GM23338 (cell line): ENCODE measurements around the gene PROC. TPM values are rescaled to one million over a fixed set of nuclear protein-coding genes. Genes with fewer than 3 reads are reported as not detected.

Experiments
- ATAC-seq: fragments of 200-7000 bp; cut with Tn5 transposase; 3 replicates; pipeline ENCODE4 v1.9.1; 2020
- DNase-seq: peaks from one replicate; pipeline ENCODE4 v3.0.0-alpha.2; 2015; ENCODE audit warnings: low spot score
- H2AFZ ChIP-seq: fragments of 200-600 bp; sonication (generic); 2 replicates; pipeline ENCODE4 v1.8.0; 2016; ENCODE audit warnings: antibody characterized with exemption, mild to moderate bottlenecking, moderate library complexity
- H3F3A ChIP-seq: fragments of 200-600 bp; sonication (generic); replicated peaks from 2 replicates; pipeline ENCODE4 v1.8.0; 2017; ENCODE audit warnings: antibody characterized with exemption, mixed run types, low read depth
- H3K27ac ChIP-seq: fragments of 200-600 bp; sonication (generic); 2 replicates; pipeline ENCODE4 v1.6.1; 2016; ENCODE audit warnings: low read depth
- H3K27me3 ChIP-seq: fragments of 200-600 bp; sonication (generic); 2 replicates; pipeline ENCODE4 v1.8.0; 2016; ENCODE audit warnings: mild to moderate bottlenecking, mixed run types, moderate library complexity; ENCODE audit not compliant: insufficient read depth
- H3K36me3 ChIP-seq: fragments of 200-600 bp; sonication (generic); 2 replicates; pipeline ENCODE4 v1.8.0; 2016; ENCODE audit warnings: mild to moderate bottlenecking; ENCODE audit not compliant: insufficient read depth
- H3K4me1 ChIP-seq: fragments of 200-600 bp; sonication (generic); 2 replicates; pipeline ENCODE4 v1.8.0; 2016; ENCODE audit warnings: mild to moderate bottlenecking, moderate library complexity; ENCODE audit not compliant: insufficient read depth
- H3K4me2 ChIP-seq: fragments of 200-600 bp; sonication (generic); 2 replicates; pipeline ENCODE4 v1.7.1; 2017; ENCODE audit warnings: mixed run types
- H3K4me3 ChIP-seq: fragments of 200-600 bp; sonication (generic); 2 replicates; pipeline ENCODE4 v1.6.1; 2016; ENCODE audit warnings: mixed run types
- H3K79me2 ChIP-seq: fragments of 200-600 bp; sonication (generic); replicated peaks from 2 replicates; pipeline ENCODE4 v1.8.0; 2017; ENCODE audit warnings: mild to moderate bottlenecking; ENCODE audit not compliant: insufficient read depth
- H3K9me2 ChIP-seq: fragments of 200-600 bp; sonication (generic); 2 replicates; pipeline ENCODE4 v1.8.0; 2017; ENCODE audit not compliant: insufficient read depth
- H4K20me1 ChIP-seq: fragments of 200-600 bp; sonication (generic); replicated peaks from 2 replicates; pipeline ENCODE4 v1.8.0; 2017; ENCODE audit warnings: mild to moderate bottlenecking; ENCODE audit not compliant: insufficient read depth
- H3K27ac Mint-ChIP-seq: 2 replicates; pipeline ENCODE4 v1.8.0; 2020; ENCODE audit warnings: inconsistent platforms, mild to moderate bottlenecking, moderate library complexity, mixed read lengths
- H3K27me3 Mint-ChIP-seq: 3 replicates; pipeline ENCODE4 v1.8.0; 2022; ENCODE audit warnings: low read depth, mild to moderate bottlenecking, moderate library complexity, mixed read lengths, inconsistent platforms; ENCODE audit not compliant: insufficient read depth, poor library complexity
- H3K36me3 Mint-ChIP-seq: 3 replicates; pipeline ENCODE4 v1.8.0; 2021; ENCODE audit warnings: low read depth, mild to moderate bottlenecking, inconsistent platforms, moderate library complexity, mixed read lengths
- H3K4me1 Mint-ChIP-seq: 3 replicates; pipeline ENCODE4 v1.8.0; 2020; ENCODE audit warnings: mild to moderate bottlenecking, inconsistent platforms, mixed read lengths
- H3K4me3 Mint-ChIP-seq: 3 replicates; pipeline ENCODE4 v1.8.0; 2021; ENCODE audit warnings: moderate library complexity, mild to moderate bottlenecking, inconsistent platforms, mixed read lengths
- H3K9me3 Mint-ChIP-seq: 3 replicates; pipeline ENCODE4 v1.8.0; 2020; ENCODE audit warnings: moderate library complexity, mild to moderate bottlenecking, inconsistent platforms, mixed read lengths
- CREB1 ChIP-seq: fragments of 250-450 bp; sonication (Bioruptor Pico); IDR thresholded peaks from 2 replicates; pipeline ENCODE4 v1.5.0; 2020; ENCODE audit warnings: low read depth, mild to moderate bottlenecking, moderate library complexity
- CTCF ChIP-seq, 2 experiments: fragments of 200-600 bp in 1 of 2; sonication (generic) in 1 of 2; conservative IDR thresholded peaks; 2 replicates each; pipeline versions ENCODE4 v1.5.1 to v1.6.1; 2016 to 2017; ENCODE audit warnings: antibody characterized with exemption in 2 of 2, low read depth in 2 of 2, mild to moderate bottlenecking in 2 of 2, moderate library complexity in 1 of 2
- ETS1 ChIP-seq: IDR thresholded peaks from 2 replicates; pipeline ENCODE4 v1.6.1; 2016; ENCODE audit warnings: antibody characterized with exemption
- EZH2 ChIP-seq: fragments of 200-600 bp; sonication (generic); IDR thresholded peaks from one replicate; pipeline ENCODE4 v1.8.0; 2017; ENCODE audit warnings: antibody characterized with exemption, mild to moderate bottlenecking, low read depth; ENCODE audit not compliant: unreplicated experiment
- EZH2phosphoT487 ChIP-seq: fragments of 200-600 bp; sonication (generic); IDR thresholded peaks from one replicate; pipeline ENCODE4 v1.8.1; 2018; ENCODE audit warnings: antibody characterized with exemption; ENCODE audit not compliant: unreplicated experiment
- JUNB ChIP-seq: IDR thresholded peaks from one replicate; pipeline ENCODE4 v1.6.1; 2016; ENCODE audit warnings: antibody characterized with exemption; ENCODE audit not compliant: unreplicated experiment
- NANOG ChIP-seq: IDR thresholded peaks from 2 replicates; pipeline ENCODE4 v1.6.1; 2016; ENCODE audit warnings: antibody characterized with exemption, borderline replicate concordance
- POLR2AphosphoS5 ChIP-seq: IDR thresholded peaks from 2 replicates; pipeline ENCODE4 v1.6.1; 2016; ENCODE audit warnings: antibody characterized with exemption, low read depth
- REST ChIP-seq: IDR thresholded peaks from one replicate; pipeline ENCODE4 v1.6.1; 2018; ENCODE audit warnings: antibody characterized with exemption; ENCODE audit not compliant: unreplicated experiment
- STAT1 ChIP-seq: IDR thresholded peaks from one replicate; pipeline ENCODE4 v1.6.1; 2016; ENCODE audit warnings: antibody characterized with exemption; ENCODE audit not compliant: unreplicated experiment
- ZNF114 ChIP-seq: fragments of 250-450 bp; sonication (Bioruptor Pico); IDR thresholded peaks from 2 replicates; pipeline ENCODE4 v1.5.0; 2020; ENCODE audit warnings: mild to moderate bottlenecking, moderate library complexity
- ZNF331 ChIP-seq: fragments of 250-450 bp; sonication (Bioruptor Pico); IDR thresholded peaks from 2 replicates; pipeline ENCODE4 v1.5.0; 2020; ENCODE audit warnings: low read depth, mild to moderate bottlenecking, moderate library complexity
- ZNF462 ChIP-seq: fragments of 250-450 bp; sonication (Bioruptor Pico); IDR thresholded peaks from 2 replicates; pipeline ENCODE4 v1.5.0; 2020; ENCODE audit warnings: mild to moderate bottlenecking, moderate library complexity
- polyA plus RNA-seq: library from polyadenylated mRNA; unstranded; fragments of >200 nt; fragmentation: Nextera tagmentation; extraction: Ambion mirVana; gene quantifications from 2 replicates; pipeline ENCODE4 v1.2.1, GENCODE V29; 2016
- total RNA-seq: library from RNA; depleted of rRNA; stranded (reverse); fragments of >200 nt; shearing (Covaris generic); gene quantifications from 2 replicates; pipeline ENCODE4 v1.2.3, GENCODE V29; 2014

The PROC gene
- total and polyA plus RNA-seq, 2 experiments from 2014 or later, result 1.7 to 2.4 TPM

- H3K4me1 Mint-ChIP-seq, result peaks cover 21% of the 10 kb centered on the region
- Histone ChIP-seq H3K27me3 (0 out of 2 replicates have a peak, but pooled peaks cover 6% of the 10 kb centered on the region), H3K27ac (no peak overlapping the region), H3K9me2 (no peaks in the 10 kb centered on the region), H3K79me2 (no peaks in the 10 kb centered on the region), H3K4me3 (no peak overlapping the region), H3F3A (peaks cover 4% of the 10 kb centered on the region; the same call in 1 of the 2 replicates), H3K4me1 (peaks cover 14% of the 10 kb centered on the region), H3K4me2 (no peak overlapping the region), H4K20me1 (no peaks in the 10 kb centered on the region), H3K36me3 (no peaks in the 10 kb centered on the region), H2AFZ (no peak overlapping the region)
- no peak overlapping the region for H3K4me3 Mint-ChIP-seq
- ATAC-seq (no peak), DNase-seq (no peak)
- no peaks in the 10 kb centered on the region for H3K9me3 Mint-ChIP-seq
- H3K27me3 Mint-ChIP-seq, result peaks cover 2% of the 10 kb centered on the region
- TF ChIP-seq STAT1 (no peak), EZH2 (no peak), ZNF462 (CRISPR knock-in tag) (no peak), EZH2phosphoT487 (no peak), CTCF (conservative IDR thresholded peaks at IDR 0.05; ENCODE audit: low read depth in 2 of 2) (no peak), NANOG (no peak), REST (no peak), JUNB (no peak), POLR2AphosphoS5 (no peak), ZNF331 (CRISPR knock-in tag) (no peak), CREB1 (CRISPR knock-in tag) (no peak), ETS1 (no peak), ZNF114 (CRISPR knock-in tag) (no peak)
- no peak overlapping the region; the same call in 1 of the 2 replicates for H3K27ac Mint-ChIP-seq
- H3K36me3 Mint-ChIP-seq, result no peaks in the 10 kb centered on the region
Observed at GRCh38 chr2:127403460-127403859, 14.8 kb upstream of the PROC start.
